ENCODE results near the gene LRRC8C.

Gene LRRC8C

DNA sequence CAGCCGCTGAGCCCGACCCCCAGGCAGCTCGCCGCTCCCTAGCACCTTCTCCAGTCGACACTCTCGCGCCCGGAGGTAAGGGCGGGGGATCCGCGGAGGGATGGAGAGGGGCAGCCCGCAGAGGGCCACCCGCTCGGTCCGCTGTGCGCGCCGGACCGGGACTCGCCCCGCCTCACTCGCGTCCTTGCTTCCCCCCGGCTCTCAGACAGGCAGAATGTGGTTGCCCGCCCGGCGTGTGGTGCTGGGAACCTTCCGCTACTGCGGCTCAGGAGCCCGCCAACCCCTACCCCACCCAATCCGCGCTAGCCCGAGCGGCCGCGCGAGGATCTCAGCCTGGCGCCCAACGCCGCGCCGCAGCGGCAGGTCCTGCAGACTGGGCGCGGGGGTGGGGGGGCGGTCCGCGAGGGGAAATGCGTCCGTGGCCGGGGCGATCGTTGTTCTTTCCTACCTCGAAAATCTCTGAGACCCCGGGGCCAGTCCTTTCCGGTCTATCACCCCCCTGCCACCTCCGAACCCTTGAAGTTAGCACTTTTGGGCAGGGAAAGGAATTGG is 404 bp downstream of the LRRC8C start:
- peak in 1 of 2 donors; percentile 30 for DNase-seq (ENCODE audit: extremely low read depth in 1 of 2, low read depth in 1 of 2)

DNA sequence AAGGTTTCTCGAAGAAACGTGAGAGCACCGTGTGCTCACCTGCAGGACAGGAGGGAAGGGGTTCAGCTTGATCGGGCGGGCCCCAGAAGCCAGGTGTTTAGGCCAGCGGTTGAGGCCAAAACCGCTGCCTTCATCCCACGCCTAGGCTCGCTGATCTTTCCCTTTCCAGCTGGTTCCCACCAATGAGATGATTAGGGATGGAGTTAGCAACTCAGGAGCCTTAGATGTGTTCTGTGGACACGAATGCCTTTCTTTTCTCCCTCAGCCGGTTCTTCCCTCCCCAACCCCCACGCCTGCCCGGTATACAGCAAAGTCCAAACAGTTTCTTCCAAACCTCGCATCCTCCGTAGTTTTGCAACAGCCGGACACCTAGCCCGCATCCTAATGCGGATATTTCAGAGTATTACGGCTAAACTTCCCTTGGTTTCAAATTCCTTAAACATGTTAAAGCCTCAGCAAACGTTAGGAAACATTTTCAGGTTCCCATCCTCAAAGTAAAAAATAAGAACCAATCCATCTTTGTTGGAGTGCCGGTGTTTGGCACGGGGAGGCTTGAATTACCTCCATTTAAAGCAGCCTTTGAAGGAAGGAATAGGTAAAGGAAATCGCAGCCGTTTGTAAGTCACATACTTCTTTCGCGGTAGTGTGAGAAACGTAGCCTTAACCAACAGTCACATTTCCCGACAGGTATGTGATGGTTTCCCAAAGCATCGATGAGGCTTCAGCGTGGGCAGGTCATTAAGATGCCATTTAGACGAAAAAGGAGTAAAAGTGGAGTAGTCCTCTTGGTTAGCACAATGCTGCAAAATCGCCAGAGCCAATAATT is 1.1 kb downstream of the LRRC8C start:
- no peak for DNase-seq (ENCODE audit: extremely low read depth in 1 of 2, low read depth in 1 of 2)

DNA sequence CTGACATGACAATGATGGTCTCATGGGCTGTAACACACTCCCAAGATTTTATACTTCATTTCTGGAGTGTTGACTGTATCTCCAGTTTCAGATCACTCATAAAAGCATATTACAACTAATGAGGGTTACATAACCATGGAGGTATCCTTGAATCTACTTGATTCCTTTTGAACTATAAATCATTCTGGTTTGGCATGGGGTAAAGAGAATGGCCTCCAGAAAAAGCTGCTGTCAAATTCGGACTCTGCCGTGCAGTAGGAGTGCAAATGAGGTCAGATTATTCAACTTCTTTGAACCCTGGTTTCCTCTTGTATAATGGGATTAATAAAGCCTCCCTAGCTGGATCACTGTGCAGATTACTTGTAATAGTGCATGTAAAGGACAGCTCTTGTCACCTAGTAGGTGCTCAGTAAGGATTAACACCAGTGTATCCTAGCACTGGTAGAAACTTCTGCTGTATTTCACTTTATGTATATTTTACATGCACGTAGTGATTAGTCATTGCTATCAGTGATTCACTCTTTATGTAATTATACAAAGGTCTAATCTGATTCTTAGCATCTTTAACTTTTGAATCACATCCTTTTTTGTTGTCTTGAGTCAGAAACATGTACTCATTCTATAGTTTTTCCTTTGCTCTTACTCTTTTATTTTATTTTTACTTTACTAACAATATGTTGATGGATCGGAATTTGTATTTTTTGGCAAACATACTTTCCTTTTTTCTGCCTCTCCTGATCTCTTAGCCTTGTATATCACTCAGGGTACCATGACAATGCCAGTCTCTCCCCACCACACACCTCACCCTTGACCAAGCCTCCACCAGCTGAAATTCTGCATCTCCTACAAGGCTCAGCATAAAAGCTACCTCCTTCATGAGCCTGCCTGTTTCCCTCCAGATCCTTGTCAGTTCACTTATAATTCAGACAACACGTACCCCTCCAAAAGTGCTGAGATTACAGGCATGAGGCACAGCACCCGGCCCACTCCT is 3.2 kb downstream of the LRRC8C start:
- DNase-seq (ENCODE audit: extremely low read depth in 1 of 2, low read depth in 1 of 2): no peak

DNA sequence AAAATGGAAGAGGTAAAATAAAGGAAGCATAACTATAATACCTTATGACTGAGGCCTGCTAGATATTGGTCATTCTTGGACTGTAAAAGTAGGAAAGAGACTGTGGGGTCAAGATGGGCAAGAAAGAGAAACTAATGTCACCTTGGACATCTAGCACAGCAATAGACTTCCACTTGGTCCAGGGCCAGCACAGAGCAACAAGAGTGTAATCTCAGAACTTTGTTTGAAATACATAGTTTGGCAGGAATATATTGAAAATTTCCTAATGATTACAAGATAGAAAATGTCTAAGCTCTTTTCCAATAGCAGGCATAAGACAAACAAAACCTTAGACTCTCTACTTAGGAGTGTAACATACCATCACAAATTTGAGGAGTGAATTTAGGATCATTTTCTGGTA is 4.6 kb downstream of the LRRC8C start:
- no peak for DNase-seq (ENCODE audit: extremely low read depth in 1 of 2, low read depth in 1 of 2)

DNA sequence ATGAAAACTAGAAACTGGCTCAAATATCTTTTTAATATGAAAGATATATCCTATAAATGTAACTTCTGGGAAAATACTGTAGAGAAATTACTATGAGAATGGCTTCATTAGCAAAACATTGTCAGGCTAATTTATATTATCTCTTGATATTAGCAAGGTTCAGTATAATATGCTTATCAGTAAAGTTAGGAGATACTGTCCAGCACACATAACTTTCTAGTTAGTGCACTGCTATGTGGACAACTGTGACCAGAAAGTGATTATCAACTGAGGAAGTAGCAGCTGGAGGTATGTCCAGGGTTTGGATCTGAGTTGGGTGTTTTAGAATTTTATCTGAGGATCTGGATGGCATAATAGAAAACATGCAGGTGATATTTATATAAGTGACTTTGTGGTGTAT is 7.5 kb downstream of the LRRC8C start:
- DNase-seq (ENCODE audit: extremely low read depth in 1 of 2, low read depth in 1 of 2): no peak

DNA sequence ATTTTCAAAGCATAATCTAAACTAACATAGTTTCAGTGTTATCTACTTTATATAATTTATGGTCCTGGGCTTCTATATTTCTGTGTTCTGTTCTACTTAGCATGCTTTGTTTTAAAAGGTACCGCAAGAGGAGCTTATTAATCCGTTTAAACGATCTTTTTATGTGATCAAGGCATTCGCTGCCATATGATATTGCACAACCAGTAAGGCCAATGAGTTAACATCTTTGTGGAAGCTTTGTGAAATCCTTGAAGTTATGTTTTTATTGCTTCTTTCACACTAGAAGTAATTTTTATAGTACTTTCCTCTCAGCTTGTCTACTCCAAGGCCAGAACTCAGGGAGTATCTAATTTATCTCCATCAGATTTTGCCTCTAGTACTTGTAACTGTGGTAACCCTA is 8.9 kb downstream of the LRRC8C start:
- DNase-seq (ENCODE audit: extremely low read depth in 1 of 2, low read depth in 1 of 2): no peak

DNA sequence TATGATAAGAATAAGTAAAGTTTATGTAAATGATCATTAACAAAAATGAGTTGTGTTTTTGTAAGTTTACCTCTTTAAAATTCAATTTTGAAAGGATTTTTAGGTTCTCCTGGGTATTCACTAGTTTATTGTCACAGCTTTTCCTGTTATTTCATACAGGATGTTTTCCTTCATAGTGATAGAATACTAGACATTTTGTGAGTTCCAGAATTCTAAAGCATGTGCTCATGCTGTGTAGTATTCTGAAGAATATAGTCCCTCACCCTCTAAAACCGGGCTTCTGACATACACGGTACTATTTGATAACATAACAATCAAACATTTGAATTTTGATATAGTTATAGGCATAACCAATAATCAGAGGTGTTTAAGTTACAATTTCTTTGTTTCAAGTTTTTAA is 10.7 kb downstream of the LRRC8C start:
- DNase-seq (ENCODE audit: extremely low read depth in 1 of 2, low read depth in 1 of 2): no peak

DNA sequence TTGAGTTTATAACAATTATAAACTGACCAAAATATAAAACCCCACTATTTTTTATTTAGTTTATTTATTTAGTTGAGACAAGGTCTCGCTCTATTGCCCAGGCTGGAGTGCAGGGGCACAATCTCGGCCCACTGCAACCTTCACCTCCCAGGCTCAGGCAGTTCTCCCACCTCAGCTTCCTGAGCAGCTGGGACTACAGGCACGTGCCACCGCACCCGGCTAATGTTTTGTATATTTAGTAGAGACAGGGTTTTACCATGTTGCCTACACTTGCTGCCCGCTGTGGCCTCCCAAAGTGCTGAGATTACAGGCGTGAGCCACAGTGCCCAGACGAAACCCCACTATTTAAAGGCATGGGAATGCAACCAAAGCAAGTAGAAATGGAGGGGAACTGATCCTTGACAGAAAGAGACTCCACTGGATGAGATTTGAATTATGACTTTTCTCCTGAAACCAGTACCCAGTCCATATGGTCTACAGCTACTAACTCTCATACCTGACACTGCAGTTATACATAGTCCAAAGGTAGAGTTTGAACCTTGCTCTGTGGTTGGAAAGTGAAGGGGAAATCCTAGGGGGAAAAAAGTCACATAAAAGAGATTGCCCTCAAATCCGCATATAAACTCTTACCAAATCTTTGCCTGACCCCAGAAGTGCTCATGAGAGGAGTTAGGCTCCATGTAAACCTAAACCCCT is 11.3 kb downstream of the LRRC8C start:
- DNase-seq (ENCODE audit: extremely low read depth in 1 of 2, low read depth in 1 of 2): no peak

DNA sequence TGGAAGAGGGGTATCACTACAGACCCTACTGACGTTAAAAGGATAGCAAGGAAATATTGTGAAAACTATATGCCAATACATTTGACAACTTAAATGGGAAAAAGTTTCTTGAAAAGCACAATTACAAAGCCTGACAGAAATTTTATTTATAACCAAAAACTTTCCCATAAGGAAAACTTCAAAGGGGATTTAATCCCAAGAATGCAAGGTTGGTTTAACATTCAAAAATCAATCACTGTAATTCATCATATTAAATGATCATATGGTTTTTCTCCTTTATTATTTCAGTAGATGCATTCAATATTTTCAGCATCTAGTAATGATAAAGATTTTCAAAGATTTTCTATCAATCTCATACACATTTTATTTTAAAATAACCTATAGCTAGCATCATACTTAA is 13.3 kb downstream of the LRRC8C start:
- DNase-seq (ENCODE audit: extremely low read depth in 1 of 2, low read depth in 1 of 2): no peak

DNA sequence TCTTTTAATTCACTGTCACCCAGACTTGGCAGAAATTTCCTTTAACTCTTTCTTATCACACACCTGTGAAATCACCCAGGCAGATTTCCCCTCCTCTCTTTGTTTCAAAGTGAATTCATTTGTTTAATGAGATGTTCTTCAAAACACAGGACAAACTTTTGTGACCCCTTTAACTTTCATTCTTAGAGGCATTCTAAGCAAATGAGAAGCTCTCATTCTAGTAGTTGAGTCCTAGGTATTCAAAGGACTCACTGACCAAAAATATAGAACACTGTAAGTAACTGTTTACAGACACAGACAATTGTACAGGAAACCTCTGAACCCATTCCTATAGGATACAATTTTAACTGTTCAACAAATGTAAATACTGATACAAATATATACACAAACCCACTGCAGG is 16.9 kb downstream of the LRRC8C start:
- no peak for DNase-seq (ENCODE audit: extremely low read depth in 1 of 2, low read depth in 1 of 2)

DNA sequence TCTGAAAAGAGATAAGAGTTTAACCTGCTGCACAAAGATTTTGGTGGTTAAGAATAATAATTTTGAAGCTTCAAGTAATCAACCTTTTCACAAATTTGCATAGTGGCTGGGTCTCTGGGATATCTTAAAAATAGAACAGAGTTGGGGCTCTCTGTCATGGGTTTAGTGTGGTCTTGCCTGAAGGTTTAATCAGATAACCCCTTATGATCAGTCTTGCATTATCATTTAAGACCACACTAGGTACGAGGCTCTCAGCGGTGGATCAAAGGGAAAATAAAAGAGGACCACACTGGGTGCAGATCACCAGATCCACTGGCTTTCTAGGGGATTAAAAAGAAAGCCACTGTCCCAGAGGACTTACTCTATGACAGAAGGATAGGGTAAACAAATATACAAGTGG is 19.5 kb downstream of the LRRC8C start:
- DNase-seq (ENCODE audit: extremely low read depth in 1 of 2, low read depth in 1 of 2): no peak

DNA sequence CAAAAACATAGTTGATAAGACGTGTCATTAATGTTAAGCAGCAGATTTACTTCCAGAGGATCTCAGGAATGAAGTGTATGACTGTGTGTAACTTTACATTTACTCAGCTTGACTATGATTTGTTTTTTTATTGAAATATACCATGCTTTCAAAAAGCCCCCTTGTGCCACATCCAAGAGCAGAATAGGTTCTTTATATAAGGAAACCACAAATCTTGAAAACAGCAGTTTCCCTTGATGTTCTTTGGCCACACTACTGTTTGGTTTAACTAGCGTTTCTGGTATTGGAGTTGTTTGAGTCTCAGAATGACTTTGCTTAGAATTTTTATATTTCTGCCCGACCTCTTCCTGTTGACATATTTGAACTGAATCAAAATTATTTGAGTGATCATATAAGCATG is 25.0 kb downstream of the LRRC8C start:
- DNase-seq (ENCODE audit: extremely low read depth in 1 of 2, low read depth in 1 of 2): no peak

DNA sequence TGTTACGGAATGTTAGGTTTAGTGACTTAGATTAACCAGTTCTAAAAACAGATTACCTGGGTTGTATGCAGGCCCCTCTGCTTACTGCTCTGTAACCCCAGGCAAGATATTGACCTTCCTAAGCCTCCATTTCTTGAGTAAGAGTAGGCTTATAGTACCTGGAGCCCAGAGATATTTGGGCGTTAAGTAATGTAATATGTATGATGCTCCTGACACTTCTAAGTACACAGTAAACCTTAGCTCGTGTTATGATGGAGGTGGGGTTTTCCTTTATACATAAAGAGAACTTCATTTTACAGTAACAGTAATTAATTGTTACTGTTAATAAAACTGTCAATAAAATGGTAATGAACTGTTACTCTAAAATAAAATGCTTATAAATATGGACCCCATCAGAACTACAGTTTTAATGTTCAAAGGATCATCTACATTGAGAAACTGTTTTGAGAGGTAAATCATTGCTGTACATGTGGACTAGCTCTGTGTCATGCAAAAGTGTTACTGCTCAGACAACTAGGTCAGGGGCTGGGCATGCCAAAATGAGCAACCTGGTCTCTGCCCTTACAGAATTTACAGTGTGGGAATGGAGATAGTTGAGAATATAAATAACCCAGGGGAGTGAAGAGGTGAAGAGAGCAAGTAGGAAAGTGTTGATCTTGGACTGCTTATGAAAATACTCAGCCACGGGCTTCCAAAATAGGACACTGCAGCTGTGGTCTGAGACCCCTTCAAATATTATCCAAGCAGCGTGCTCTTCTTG is 26.6 kb downstream of the LRRC8C start:
- no peak for DNase-seq (ENCODE audit: extremely low read depth in 1 of 2, low read depth in 1 of 2)

DNA sequence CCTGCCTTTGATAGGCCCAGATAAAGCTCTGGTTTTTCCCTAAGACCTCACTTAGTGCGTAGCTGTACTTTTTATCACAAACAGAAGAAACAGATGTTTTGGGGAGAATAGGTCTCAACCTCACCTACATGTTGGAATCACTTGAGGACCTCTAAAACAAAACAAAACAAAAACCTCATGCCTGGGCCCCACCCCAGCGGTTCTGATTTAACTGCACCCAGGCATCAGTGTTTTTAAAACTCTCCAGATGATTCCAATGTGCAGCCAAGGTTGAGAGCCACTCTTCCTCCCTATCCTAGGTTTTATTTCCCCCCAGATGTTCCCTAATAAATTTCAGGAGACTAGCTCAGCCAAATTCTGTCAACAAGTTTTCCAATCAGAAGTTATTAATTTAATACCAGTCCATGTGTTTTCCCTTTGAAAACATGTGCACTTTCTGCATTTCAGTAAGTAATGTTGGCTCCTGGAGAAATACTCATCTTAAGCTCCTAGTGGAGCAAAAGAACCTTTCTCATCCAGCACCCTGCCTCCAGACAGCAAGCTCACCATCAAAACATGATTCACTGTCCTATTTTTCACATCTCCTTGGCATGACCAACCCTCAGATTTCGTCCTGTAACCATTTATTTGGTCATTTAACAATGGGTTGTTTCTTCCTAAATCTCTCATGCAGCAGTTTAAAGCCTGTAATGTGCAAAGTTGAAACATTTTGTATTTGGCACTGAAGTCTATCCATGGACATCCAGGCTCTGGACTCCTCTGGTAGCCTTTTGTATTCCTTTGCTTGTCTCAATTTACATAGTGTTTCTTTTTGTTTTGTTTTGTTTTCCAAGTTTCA is 27.5 kb downstream of the LRRC8C start:
- DNase-seq (ENCODE audit: extremely low read depth in 1 of 2, low read depth in 1 of 2): no peak

DNA sequence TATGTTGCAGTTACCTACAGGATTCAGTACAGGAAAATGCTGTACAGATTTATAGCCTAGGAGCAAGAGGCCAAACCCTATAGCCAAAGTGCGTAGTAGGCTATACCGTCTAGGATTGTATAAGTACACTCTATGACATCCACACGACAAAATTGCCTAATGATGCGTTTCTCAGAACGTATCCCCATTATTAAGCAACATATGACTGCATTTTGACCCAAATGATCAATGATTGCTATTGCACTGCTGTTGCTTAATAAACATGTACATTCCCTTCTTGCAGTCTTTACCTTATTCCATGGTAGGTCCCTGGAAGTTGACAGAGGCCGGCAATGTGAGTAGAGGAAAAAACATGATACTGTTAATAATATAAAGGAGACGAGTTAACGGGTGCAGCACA is 33.0 kb downstream of the LRRC8C start:
- DNase-seq (ENCODE audit: extremely low read depth in 1 of 2, low read depth in 1 of 2): no peak

DNA sequence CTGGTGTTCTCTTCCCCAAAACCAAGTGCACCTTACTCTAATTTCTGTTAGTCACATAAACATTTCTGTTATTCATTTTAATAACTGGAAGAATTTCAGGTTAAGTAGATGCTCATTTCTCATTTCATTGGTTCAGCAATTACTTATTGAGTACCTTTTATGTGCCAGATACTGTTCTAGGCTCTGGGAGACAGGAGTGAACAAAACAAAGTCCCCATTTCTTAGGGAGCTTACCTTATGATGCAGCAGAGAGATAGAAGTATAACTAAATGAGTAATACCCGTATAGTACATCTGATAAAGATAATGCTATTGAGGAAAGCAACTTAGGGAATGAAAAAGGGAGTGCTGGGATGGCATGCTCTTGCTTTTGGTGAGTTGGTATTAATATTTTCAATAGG is 33.7 kb downstream of the LRRC8C start:
- DNase-seq (ENCODE audit: extremely low read depth in 1 of 2, low read depth in 1 of 2): no peak

DNA sequence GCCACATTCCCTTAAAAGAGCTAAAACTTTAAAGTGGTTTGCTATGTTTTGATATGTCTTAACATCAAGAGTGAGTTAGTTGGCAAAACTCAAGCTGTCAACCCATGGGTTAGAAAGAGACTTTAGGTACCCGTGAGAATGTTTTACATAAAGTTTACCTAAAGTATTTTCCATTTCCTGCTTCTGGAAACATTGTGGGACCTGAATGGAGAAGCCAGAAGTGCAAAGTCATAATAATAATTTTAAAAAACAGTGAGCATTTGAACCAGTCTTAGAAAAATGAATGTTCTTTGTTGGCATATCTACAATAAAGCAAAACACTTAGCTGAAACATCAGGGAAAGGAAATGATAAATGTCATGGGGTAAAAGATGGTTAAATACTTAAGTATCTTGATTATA is 34.8 kb downstream of the LRRC8C start:
- no peak for DNase-seq (ENCODE audit: extremely low read depth in 1 of 2, low read depth in 1 of 2)

DNA sequence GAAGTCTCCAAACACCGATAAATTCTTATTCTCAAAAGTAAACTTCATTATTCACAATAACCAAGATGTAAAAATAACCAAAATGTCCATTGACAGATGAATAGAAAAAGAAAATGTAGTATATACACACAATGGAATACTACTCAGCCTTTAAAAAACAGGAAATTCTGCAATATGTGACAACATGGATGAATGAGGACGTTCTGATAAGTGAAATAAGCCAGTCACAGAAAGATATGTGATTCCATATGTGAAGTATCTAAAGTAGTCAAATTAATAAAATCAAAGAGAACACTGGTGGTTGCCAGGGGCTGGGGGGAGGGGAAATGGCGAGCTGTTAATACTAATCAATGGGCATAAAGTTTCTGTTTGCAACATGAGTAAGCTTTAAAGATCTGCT is 36.0 kb downstream of the LRRC8C start:
- DNase-seq (ENCODE audit: extremely low read depth in 1 of 2, low read depth in 1 of 2): no peak

DNA sequence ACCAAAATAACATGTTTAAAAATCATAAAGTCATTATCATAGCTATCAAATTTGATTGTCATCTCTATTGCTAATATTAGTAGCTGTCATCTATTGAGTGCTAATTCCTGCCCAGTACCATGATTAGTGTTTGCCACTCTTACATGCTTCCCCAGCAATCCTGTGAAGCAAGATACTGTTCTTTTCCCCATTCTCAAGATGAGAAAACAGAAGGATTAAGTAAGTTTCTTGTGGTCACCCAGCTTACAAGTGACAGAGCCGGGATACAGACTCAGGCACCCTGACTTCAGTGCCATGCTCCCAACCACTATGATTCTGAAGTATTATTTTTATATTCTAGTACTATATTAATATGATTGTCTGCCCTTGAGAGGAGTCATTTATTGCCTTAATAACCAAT is 36.5 kb downstream of the LRRC8C start:
- no peak for DNase-seq (ENCODE audit: extremely low read depth in 1 of 2, low read depth in 1 of 2)

Data from activated CD8-positive, alpha-beta memory T cell treated with anti-CD3 and anti-CD28 coated beads for 1 hour (primary cell).